Measurements from ENCODE around the gene HAGHL.
"Not testable (repeated sequence)": the region's sequence is repeated elsewhere in the genome, so short reads cannot be mapped to it uniquely, and the experiment has no call there.

Gene HAGHL

DNA sequence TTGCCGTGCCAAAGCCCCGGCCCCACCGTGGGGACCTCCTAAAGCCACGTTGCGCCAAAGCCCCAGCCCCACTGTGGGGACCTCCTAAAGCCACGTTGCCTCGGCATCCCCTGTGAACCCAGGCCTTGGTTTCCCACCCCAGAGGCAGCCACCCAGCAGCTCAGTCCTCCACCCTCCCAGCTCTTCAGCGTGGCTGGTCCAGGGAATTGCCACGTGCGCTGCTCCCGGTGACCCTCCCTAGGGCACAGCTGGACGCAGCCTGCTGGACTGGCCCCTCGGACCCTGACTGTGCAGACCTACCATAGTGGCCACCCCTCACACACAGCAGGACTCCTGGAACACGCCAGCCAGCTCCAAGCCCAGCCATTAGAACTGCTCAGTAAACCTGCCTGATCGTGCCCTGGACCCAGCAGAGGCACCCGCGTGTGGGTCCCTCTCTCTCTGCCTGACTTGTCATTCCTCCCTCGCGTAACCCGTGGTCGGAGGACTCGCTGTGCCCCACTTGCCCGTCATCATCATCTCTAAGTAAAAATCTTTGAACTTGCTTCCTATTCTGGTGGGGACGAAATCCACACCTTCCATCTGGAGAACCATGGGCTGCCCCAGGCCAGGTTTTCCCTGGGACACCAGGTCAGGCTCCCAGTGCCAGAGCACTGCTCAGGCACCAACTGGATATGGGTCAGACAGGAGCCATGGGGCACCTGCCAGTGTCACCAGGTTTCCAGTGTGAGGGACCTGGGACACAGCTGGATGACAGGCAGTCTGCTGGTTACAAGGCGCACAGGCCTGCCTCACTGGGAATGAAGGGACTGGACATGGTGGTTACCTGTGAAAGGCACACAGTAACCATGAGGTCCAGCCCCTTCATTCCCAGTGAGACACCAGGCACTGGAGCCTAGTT is 8.3 kb downstream of the HAGHL start:
- no peak for DNase-seq (ENCODE audit: low spot score)

DNA sequence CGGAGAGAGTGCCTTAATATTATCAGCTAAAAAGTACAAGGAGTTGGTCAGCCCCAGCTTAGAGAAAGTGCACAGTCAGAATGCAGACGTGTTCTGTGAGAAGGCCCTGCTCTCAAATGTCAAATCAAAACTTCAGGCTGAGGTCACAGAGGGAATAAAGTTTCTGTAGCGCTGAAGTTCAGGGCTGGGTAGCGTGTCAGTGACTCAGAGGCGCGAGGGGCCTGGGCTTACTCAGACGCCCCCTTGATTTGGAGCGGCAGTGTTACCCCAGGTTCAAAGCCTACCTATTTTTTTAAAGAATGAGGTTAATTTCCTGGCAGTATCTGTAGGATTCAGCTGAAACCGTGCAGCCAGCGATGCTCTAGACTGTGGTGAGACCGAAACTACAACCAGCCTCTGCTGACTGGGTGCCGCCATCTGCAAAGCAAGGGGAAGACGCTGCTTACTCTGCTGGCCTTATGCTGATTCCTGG is 9.1 kb downstream of the HAGHL start:
- DNase-seq (ENCODE audit: low spot score), result no peak

- DNase-seq (ENCODE audit: low spot score), result no peak
Observed at GRCh38 chr16:736936-737481, 10.1 kb downstream of the HAGHL start.

DNA sequence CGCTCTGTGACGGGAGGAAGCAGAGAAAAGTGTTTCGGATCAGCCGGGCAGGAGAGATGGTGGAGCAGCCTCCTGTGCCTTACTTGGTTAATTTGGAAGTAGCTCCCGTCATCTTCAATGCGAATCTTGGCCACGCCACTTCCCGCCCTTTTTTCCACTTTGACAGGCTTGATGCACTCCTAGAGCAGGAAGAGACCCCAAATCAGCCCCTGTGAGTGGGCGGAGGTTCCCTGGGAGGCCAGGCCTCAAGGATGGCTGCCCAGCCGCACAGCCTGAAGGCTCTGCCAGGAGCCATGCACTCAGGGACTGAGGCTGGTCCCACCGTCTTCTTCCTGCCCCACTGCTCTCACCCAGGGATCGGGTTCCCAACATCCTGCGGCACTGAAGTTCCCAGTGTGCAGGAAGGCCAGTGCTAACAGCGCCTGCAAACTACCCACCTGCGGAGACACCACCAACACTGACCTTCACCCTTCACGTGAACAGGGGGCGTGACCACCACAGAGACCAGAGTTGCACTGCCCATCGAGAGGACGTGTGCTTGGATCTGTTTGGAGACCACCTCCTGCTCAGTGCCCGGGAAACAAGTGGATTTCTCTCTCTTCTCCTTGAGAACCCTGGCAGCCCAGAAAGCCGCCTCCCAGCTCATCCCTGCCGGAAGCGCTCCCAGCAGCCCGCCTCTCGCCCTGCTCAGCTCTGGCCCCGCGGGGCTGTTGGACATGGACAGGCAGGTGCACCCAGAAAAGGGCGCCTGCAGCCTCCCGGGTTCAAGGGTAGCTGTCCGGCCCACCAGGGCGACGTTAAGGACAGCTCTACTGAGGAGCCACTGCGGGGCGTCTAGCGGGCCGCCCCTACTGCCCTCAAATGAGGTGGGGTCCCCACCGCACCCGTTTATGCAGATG is 12.9 kb downstream of the HAGHL start:
- DNase-seq (ENCODE audit: low spot score), result no peak

DNA sequence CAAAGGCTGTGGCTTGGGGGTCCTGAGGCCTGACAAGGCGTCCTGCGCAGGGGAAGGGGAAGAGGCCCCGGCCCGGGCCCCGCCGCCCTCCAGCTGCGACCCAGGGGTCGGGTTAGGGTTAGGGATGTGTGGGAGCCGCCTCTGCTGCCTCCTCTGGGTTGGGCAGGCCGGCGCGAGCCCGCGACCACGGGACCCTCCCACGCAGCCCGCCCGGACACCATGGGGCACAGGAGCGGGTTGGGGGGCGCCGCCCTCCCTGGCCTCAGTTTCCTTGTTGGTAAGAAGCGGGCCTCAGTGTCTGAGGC is 13.5 kb downstream of the HAGHL start:
- DNase-seq (ENCODE audit: low spot score), result no peak

- peak; percentile 90 for DNase-seq (ENCODE audit: low spot score)
Observed at GRCh38 chr16:740764-741505, 14.0 kb downstream of the HAGHL start, which contains the start of gene CIAO3. Gene CIAO3 (minus strand): TSS chr16:740997. CDS start chr16:740985, 12 bp downstream.

DNA sequence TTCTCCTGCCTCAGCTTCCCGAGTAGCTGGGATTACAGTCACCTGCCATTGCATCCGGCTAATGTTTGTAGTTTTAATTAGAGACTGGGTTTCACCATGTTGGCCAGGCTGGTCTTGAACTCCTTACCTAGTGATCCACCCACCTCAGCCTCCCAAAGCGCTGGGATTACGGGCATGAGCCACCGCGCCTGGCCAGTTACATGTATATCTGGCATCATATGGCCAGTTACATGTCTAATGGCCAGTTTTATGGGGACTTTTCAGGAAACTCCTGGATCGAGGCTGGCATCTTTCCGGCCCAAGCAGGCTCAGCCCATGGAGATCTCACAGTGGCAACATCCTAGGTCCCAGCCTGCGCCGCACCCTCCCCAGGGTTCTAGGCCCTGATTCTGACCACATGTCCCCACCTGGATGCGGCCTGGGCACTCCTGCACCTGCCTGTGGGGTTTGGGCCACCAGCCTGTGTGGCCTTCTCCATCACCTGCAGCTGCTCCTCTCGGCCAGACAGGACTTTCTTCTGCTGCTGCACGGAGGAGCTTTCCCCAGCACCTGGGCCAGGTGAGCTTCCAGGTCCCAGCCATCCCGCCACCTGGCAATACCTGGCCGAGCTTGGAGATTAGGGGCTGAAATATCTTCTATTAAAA is 15.2 kb downstream of the HAGHL start:
- no peak for DNase-seq (ENCODE audit: low spot score)

- not testable (repeated sequence) for DNase-seq (ENCODE audit: low spot score)
Observed at GRCh38 chr16:742894-743293, 16.0 kb downstream of the HAGHL start.

- DNase-seq (ENCODE audit: low spot score), result no peak
Observed at GRCh38 chr16:743794-744500, 17.0 kb downstream of the HAGHL start.

DNA sequence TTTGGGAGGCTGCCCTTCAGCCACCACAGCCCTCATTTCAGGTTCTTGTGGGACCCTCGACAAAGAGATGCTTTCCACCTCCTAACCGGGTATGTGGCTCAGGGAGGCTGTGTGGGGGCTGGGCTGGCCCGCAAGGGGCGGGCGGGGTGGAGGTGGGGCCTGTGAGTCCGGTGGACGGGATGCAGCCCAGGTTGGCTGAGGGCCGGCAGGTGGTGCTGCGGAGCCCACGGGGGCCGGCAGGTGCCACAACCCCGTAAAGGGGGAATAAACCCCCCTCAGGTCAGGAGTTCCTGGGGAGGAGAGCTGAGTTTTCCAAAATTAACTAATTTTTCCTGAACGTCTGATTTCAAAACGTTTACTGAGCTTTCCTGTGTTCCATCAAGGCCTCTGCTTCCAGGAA is 18.8 kb downstream of the HAGHL start:
- no peak for DNase-seq (ENCODE audit: low spot score)

GRCh38 chr16:746637-747036 is 19.7 kb downstream of the HAGHL start:
- DNase-seq (ENCODE audit: low spot score), result no peak

DNA sequence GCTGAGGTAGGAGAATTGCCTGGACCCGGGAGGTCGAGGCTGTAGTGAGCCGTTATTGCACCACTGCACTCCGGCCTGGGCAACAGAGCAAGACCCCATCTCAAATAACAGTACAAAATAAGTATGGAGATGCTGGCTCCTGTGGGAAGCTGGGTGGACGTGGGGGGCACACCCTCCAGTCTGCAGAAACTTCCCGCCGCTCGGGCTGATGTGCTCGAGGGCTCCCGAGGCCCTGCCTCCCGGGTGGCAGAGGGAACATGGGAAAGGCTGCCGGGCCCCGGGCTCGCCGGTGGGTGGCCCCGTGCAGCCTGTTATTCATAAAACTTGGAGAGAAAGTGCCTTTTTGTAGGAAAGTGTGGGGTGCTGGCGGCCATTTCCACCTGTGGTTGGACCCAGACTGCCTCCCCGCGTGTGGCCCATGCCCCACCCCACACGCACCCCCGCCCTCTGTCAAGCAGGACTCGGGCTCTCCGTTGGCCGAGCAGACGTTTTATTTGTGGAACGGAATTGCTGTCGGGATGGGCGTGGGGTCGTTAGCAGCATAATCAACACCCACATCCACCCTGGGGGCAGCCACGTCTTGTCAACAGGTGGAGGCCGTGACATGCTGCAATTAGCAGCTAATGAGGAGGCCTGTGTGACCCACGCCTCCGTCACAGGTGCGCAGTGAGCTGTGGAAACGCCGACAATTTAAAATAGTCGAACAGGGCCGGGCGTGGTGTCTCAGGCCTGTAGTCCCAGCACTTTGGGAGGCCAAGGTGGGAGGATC is 21.3 kb downstream of the HAGHL start:
- DNase-seq (ENCODE audit: low spot score), result no peak

GRCh38 chr16:749010-749409 is 22.1 kb downstream of the HAGHL start:
- no peak for DNase-seq (ENCODE audit: low spot score)

- no peak for DNase-seq (ENCODE audit: low spot score)
Observed at GRCh38 chr16:750485-750884, 23.6 kb downstream of the HAGHL start.

GRCh38 chr16:751152-752006 is 24.5 kb downstream of the HAGHL start:
- no peak for DNase-seq (ENCODE audit: low spot score)

- no peak for DNase-seq (ENCODE audit: low spot score)
Observed at GRCh38 chr16:752007-752312, 25.1 kb downstream of the HAGHL start.

GRCh38 chr16:754121-754607 is 27.3 kb downstream of the HAGHL start:
- not testable (repeated sequence) for DNase-seq (ENCODE audit: low spot score)

DNA sequence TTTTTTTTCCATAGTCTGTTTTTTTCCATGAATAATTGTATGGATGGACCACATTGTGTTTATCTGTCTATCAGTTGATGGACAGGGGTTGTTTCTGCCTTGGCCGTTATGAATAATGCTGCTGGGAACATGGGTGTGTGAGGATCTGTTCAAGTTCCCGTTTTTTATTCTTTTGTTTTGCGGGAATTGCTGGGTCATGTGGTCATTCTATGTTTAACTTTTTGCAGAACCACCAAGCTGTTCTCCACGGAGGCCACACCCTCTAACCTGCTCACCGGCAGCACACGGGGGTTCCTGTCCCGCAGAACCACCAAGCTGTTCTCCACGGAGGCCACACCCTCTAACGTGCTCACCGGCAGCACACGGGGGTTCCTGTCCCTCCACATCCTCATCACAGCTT is 27.8 kb downstream of the HAGHL start:
- DNase-seq (ENCODE audit: low spot score), result no peak

- no peak for DNase-seq (ENCODE audit: low spot score)
Observed at GRCh38 chr16:756428-756827, 29.5 kb downstream of the HAGHL start.
